H9 (cell line): ENCODE data around the gene MTA3. TPM values are rescaled to one million over a fixed set of nuclear protein-coding genes. Genes with fewer than 3 reads are reported as not detected.

Experiments used
- DNase-seq: peaks from one replicate; pipeline ENCODE4 v3.0.0-alpha.2; 2017
- H2AFZ ChIP-seq: one replicate; pipeline ENCODE4 v1.6.1; 2013; ENCODE audit warnings: mild to moderate bottlenecking, low read length, control low read depth, moderate library complexity
- H2AK5ac ChIP-seq: 2 replicates; pipeline ENCODE4 v1.6.1; 2013; ENCODE audit warnings: low read length, control low read depth, mixed read lengths; ENCODE audit not compliant: insufficient read length
- H2BK120ac ChIP-seq: one replicate; pipeline ENCODE4 v1.6.1; 2013; ENCODE audit warnings: low read depth, mild to moderate bottlenecking, low read length, control low read depth, inconsistent platforms; ENCODE audit not compliant: poor library complexity, severe bottlenecking
- H2BK12ac ChIP-seq: 2 replicates; pipeline ENCODE4 v1.6.1; 2013; ENCODE audit warnings: low read length, control low read depth, mixed read lengths, low read depth; ENCODE audit not compliant: insufficient read length
- H2BK15ac ChIP-seq: 2 replicates; pipeline ENCODE4 v1.6.1; 2013; ENCODE audit warnings: low read depth, low read length, control low read depth
- H2BK20ac ChIP-seq: one replicate; pipeline ENCODE4 v1.6.1; 2013; ENCODE audit warnings: low read depth, mild to moderate bottlenecking, low read length, control low read depth, inconsistent platforms; ENCODE audit not compliant: poor library complexity, severe bottlenecking
- H2BK5ac ChIP-seq: 2 replicates; pipeline ENCODE4 v1.6.1; 2013; ENCODE audit warnings: low read length, control low read depth, mixed read lengths; ENCODE audit not compliant: insufficient read length
- H3K14ac ChIP-seq: 2 replicates; pipeline ENCODE4 v1.6.1; 2013; ENCODE audit warnings: low read length, control low read depth; ENCODE audit not compliant: insufficient read depth
- H3K18ac ChIP-seq: 2 replicates; pipeline ENCODE4 v1.6.1; 2013; ENCODE audit warnings: low read depth, mild to moderate bottlenecking, mixed read lengths, low read length, control low read depth; ENCODE audit not compliant: insufficient read length
- H3K23ac ChIP-seq: 2 replicates; pipeline ENCODE4 v1.6.1; 2013; ENCODE audit warnings: low read length, control low read depth, mixed read lengths, low read depth; ENCODE audit not compliant: insufficient read length
- H3K23me2 ChIP-seq: 2 replicates; pipeline ENCODE4 v1.6.1; 2013; ENCODE audit warnings: low read depth, mild to moderate bottlenecking, mixed read lengths, low read length, control low read depth; ENCODE audit not compliant: insufficient read length, poor library complexity, severe bottlenecking
- H3K27ac ChIP-seq: 2 replicates; pipeline ENCODE4 v1.5.1; 2013; ENCODE audit warnings: low read length, control low read depth, mixed read lengths, low read depth; ENCODE audit not compliant: insufficient read length
- H3K27me3 ChIP-seq: 2 replicates; pipeline ENCODE4 v1.6.1; 2013; ENCODE audit warnings: low read length, control low read depth, inconsistent platforms; ENCODE audit not compliant: insufficient read depth
- H3K4ac ChIP-seq: 2 replicates; pipeline ENCODE4 v1.6.1; 2013; ENCODE audit warnings: low read depth, mild to moderate bottlenecking, control low read depth, inconsistent platforms, low read length, moderate library complexity
- H3K4me1 ChIP-seq: 2 replicates; pipeline ENCODE4 v1.6.1; 2013; ENCODE audit warnings: low read length, control low read depth, inconsistent platforms; ENCODE audit not compliant: insufficient read depth
- H3K4me2 ChIP-seq: 2 replicates; pipeline ENCODE4 v1.6.1; 2013; ENCODE audit warnings: low read length, control low read depth, mixed read lengths; ENCODE audit not compliant: insufficient read length, insufficient read depth
- H3K56ac ChIP-seq: 2 replicates; pipeline ENCODE4 v1.6.1; 2013; ENCODE audit warnings: low read depth, mild to moderate bottlenecking, mixed read lengths, low read length, control low read depth; ENCODE audit not compliant: insufficient read length
- H3K79me1 ChIP-seq: 2 replicates; pipeline ENCODE4 v1.6.1; 2013; ENCODE audit warnings: low read depth, mild to moderate bottlenecking, moderate library complexity, low read length, control low read depth, inconsistent platforms; ENCODE audit not compliant: insufficient read depth, poor library complexity, severe bottlenecking
- H3K79me2 ChIP-seq: 2 replicates; pipeline ENCODE4 v1.6.1; 2013; ENCODE audit warnings: low read length, control low read depth, inconsistent platforms; ENCODE audit not compliant: insufficient read depth
- H3K9ac ChIP-seq: 2 replicates; pipeline ENCODE4 v1.6.1; 2013; ENCODE audit warnings: low read length, control low read depth, mixed read lengths; ENCODE audit not compliant: insufficient read length; ENCODE audit errors: extremely low read depth
- H3K9me3 ChIP-seq: one replicate; pipeline ENCODE4 v1.6.1; 2013; ENCODE audit warnings: low read depth, low read length, inconsistent platforms; ENCODE audit not compliant: control insufficient read depth
- H3T11ph ChIP-seq: one replicate; pipeline ENCODE4 v1.6.1; 2013; ENCODE audit warnings: mild to moderate bottlenecking, low read length, control low read depth, inconsistent platforms
- H4K20me1 ChIP-seq: one replicate; pipeline ENCODE4 v1.6.1; 2013; ENCODE audit not compliant: control insufficient read depth, insufficient read length, insufficient read depth
- H4K5ac ChIP-seq: 2 replicates; pipeline ENCODE4 v1.6.1; 2013; ENCODE audit warnings: low read depth, mild to moderate bottlenecking, mixed read lengths, low read length, control low read depth; ENCODE audit not compliant: insufficient read length
- H4K8ac ChIP-seq: replicated peaks from 2 replicates; pipeline ENCODE4 v1.6.1; 2013; ENCODE audit warnings: low read length, control low read depth, mixed read lengths, low read depth; ENCODE audit not compliant: insufficient read length
- H4K91ac ChIP-seq: 2 replicates; pipeline ENCODE4 v1.6.1; 2013; ENCODE audit warnings: low read depth, mild to moderate bottlenecking, moderate library complexity, mixed read lengths, low read length, control low read depth; ENCODE audit not compliant: insufficient read length
- H3K27ac Mint-ChIP-seq, 3 experiments: 2 replicates in 2 of 3; 3 replicates in 1 of 3; pipeline ENCODE4 v1.8.0; 2020 to 2021; ENCODE audit warnings: mixed read lengths in 3 of 3, mild to moderate bottlenecking in 1 of 3, moderate library complexity in 1 of 3
- H3K27me3 Mint-ChIP-seq: 2 replicates; pipeline ENCODE4 v1.8.0; 2021; ENCODE audit warnings: low read depth, mild to moderate bottlenecking, moderate library complexity, mixed read lengths
- H3K36me3 Mint-ChIP-seq, 3 experiments: 2 replicates in 2 of 3; 3 replicates in 1 of 3; pipeline ENCODE4 v1.8.0; 2020 to 2021; ENCODE audit warnings: low read depth in 3 of 3, mixed read lengths in 3 of 3; ENCODE audit not compliant: insufficient read depth in 1 of 3
- H3K4me1 Mint-ChIP-seq, 2 experiments: 2 replicates each; pipeline ENCODE4 v1.8.0; 2020; ENCODE audit warnings: mixed read lengths in 2 of 2
- H3K4me3 Mint-ChIP-seq, 2 experiments: 2 replicates in 1 of 2; 3 replicates in 1 of 2; pipeline ENCODE4 v1.8.0; 2020 to 2021; ENCODE audit warnings: mild to moderate bottlenecking in 2 of 2, mixed read lengths in 2 of 2, moderate library complexity in 1 of 2
- H3K9me3 Mint-ChIP-seq, 2 experiments: 2 replicates in 1 of 2; 3 replicates in 1 of 2; pipeline ENCODE4 v1.8.0; 2020; ENCODE audit warnings: mild to moderate bottlenecking in 2 of 2, mixed read lengths in 2 of 2, moderate library complexity in 1 of 2
- CTCF ChIP-seq: fragments of 200-600 bp; sonication (generic); conservative IDR thresholded peaks from 3 replicates; pipeline ENCODE4 v1.8.0; 2021; ENCODE audit warnings: antibody characterized with exemption, mild to moderate bottlenecking
- WGBS: extraction: QIAGEN DNeasy Blood & Tissue Kit; methylation state at CpG from one replicate; pipeline ENCODE4 v1.1.7; 2013; ENCODE audit warnings: missing lambda C conversion rate, low lambda C conversion rate, mixed read lengths; ENCODE audit not compliant: insufficient read length; ENCODE audit errors: extremely low coverage; 5-methylcytosine and 5-hydroxymethylcytosine counted together
- total RNA-seq: library from RNA; stranded (reverse); gene quantifications from 2 replicates; pipeline ENCODE4 v1.2.1, GENCODE V29; 2021

Gene MTA3
- total RNA-seq, 1 experiment from 2014 or later: 253 TPM

- no peak overlapping the region for H3K18ac ChIP-seq
- no peak overlapping the region for H2BK12ac ChIP-seq
- no peak overlapping the region for H4K91ac ChIP-seq
- H3K4me1 ChIP-seq: no peaks in the 10 kb centered on the region
- H3K4ac ChIP-seq: no peak overlapping the region
- Mint-ChIP-seq H3K27me3 (peaks cover 37% of the 10 kb centered on the region), H3K9me3 (peaks cover 0 to 4% of the 10 kb centered on the region in 2 experiments; a peak in 1 of 5 replicates), H3K4me3 (no peak overlapping the region), H3K4me1 (peaks cover 35 to 42% of the 10 kb centered on the region in 2 experiments), H3K36me3 (peaks cover 0 to 4% (median 2%) of the 10 kb centered on the region in 3 experiments; a peak in 5 of 7 replicates), H3K27ac (no peak overlapping the region)
- H2BK5ac ChIP-seq: no peak overlapping the region
- no peak overlapping the region for H4K8ac ChIP-seq
- H3K79me1 ChIP-seq: no peaks in the 10 kb centered on the region
- no peak overlapping the region for H2BK20ac ChIP-seq
- H3K27ac ChIP-seq: no peak overlapping the region
- no peak overlapping the region for H3K23ac ChIP-seq
- TF ChIP-seq CTCF: peak; percentile 62
- H3K79me2 ChIP-seq: no peaks in the 10 kb centered on the region
- no peak overlapping the region for H3K56ac ChIP-seq
- no peak overlapping the region for H3K4me2 ChIP-seq
- no peaks in the 10 kb centered on the region for H4K20me1 ChIP-seq
- H4K5ac ChIP-seq: no peak overlapping the region
- no peak overlapping the region for H2BK120ac ChIP-seq
- no peak overlapping the region; the same call in 1 of the 2 replicates for H3K14ac ChIP-seq
- peak; percentile 78 for DNase-seq
- no peak overlapping the region for H2AFZ ChIP-seq
- H2BK15ac ChIP-seq: no peak overlapping the region
- no peak overlapping the region for H2AK5ac ChIP-seq
- no peak overlapping the region for H3T11ph ChIP-seq
- no peak overlapping the region for H3K9ac ChIP-seq
- H3K23me2 ChIP-seq: peaks cover 13% of the 10 kb centered on the region
- peaks cover 7% of the 10 kb centered on the region; the same call in 1 of the 2 replicates for H3K27me3 ChIP-seq
- no CpG with 5 or more reads among the region's 8 CpGs for WGBS
- H3K9me3 ChIP-seq: no peaks in the 10 kb centered on the region
Observed at GRCh38 chr2:42794271-42795046, 226.0 kb downstream of the MTA3 start.
